ENCODE results near the gene BMP6. TPM values are rescaled to one million over a fixed set of nuclear protein-coding genes. Genes with fewer than 3 reads are reported as not detected.

Gene BMP6
- polyA plus RNA-seq, 2 of the 4 experiments (the other 2 are of a cell fraction), result 8.4 to 23.0 TPM

DNA sequence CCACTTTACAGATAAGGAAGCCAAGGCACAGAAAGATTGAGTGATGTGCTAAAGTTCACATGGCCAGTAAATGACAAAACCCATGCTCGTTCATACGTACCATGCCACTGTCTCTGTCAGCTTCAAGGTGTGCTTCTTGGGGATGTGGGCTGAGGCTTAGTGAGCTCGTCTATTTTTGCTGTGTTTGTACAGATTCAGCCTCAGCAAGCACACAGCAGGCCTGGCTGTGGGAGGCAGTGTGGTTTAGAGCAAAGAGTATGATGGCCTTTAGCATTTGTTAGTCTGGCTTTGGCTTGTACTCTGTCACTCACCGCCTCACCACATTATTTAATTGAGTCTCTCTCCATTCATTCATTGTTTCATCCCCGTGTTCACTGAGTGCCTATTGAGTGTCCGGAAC lies 55.3 kb downstream of the BMP6 start (continued):
- TF ChIP-seq NR3C1 (IDR thresholded peaks at IDR 0.05), result no peak
- no peak for TF ChIP-seq PHF8 (IDR thresholded peaks at IDR 0.05; ENCODE audit: borderline replicate concordance, low read depth)
- no peak for TF ChIP-seq CHD4 (IDR thresholded peaks at IDR 0.05; ENCODE audit: borderline replicate concordance)
- no peak for TF ChIP-seq SMC3 (IDR thresholded peaks at IDR 0.05)

DNA sequence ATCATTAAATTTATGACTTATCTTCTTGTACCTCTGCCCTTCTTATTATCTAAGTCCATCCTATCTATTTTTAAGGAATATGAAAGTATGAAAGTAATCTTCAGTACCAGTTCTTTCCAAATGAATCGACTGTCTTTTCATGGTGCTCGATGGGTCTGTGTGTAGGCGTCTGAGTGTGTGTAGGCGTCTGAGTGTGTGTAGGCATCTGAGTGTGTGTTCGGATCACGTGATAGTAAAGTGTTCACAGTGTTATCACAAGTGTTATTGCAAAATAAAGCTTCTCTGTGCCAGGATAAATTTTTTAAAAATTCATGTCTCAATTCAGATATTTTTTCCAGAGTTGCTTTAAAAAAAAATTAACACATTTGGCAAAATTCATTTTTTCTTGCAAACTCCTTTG lies 58.3 kb downstream of the BMP6 start:
- no peak overlapping the region for H3K27ac ChIP-seq
- no peak for DNase-seq (ENCODE audit: low read depth in 1 of 2, low spot score in 1 of 2)
- FAIRE-seq, result no peak
- 0 out of 3 replicates have a peak, but pooled peaks cover 3% of the 10 kb centered on the region for H3K4me1 ChIP-seq
- H3K9me3 ChIP-seq, result no peaks in the 10 kb centered on the region
- no peak for TF ChIP-seq HOXA7 (CRISPR knock-in tag; IDR thresholded peaks at IDR 0.05)
- TF ChIP-seq RARB (CRISPR knock-in tag; IDR thresholded peaks at IDR 0.05), result no peak
- TF ChIP-seq CBX2 (IDR thresholded peaks at IDR 0.05; ENCODE audit: borderline replicate concordance, low read depth), result no peak
- TF ChIP-seq CHD4 (IDR thresholded peaks at IDR 0.05; ENCODE audit: borderline replicate concordance), result no peak
- TF ChIP-seq NPAS2 (CRISPR knock-in tag; IDR thresholded peaks at IDR 0.05; ENCODE audit: borderline replicate concordance), result no peak
- no peak for TF ChIP-seq HDAC2 (IDR thresholded peaks at IDR 0.05)
- TF ChIP-seq EP300 (IDR thresholded peaks at IDR 0.05), result no peak
- no peak for TF ChIP-seq JUNB (IDR thresholded peaks at IDR 0.05)
- CTCF ChIA-PET, result no interaction called here
- H3K4me3 ChIP-seq, result no peak overlapping the region
- POLR2A ChIA-PET, result no interaction called here
- H3K4me2 ChIP-seq, result no peak overlapping the region
- WGBS (ENCODE audit: missing lambda C conversion rate), result 81% methylated on average over 6 of the region's 6 CpGs
- ATAC-seq, result no peak

DNA sequence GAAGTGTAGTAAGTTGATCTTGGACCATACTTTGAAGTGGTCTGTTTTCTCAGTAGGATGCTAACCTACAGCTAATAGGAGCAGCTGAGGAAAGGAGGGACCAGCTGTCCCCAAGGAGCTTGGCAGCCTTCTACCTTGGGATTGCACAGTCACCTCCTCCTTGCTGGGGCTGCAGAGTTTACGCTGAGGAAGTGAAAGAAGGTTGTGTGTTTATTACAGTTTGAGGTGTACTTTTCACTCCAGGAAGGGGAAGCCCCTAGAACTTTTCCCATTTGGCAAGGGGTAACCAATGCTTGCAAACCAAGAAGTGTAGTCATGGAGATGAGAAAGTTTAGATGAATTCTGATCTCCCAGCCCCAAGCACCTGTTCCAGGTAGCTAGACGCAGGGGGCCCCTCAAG lies 58.8 kb downstream of the BMP6 start:
- Histone ChIP-seq H3K27ac (no peak overlapping the region), H3K4me2 (no peak overlapping the region), H3K9me3 (no peaks in the 10 kb centered on the region), H3K4me1 (0 out of 3 replicates have a peak, but pooled peaks cover 3% of the 10 kb centered on the region), H3K4me3 (no peak overlapping the region)
- no peak for ATAC-seq
- WGBS (ENCODE audit: missing lambda C conversion rate), result 88% methylated on average over 2 of the region's 2 CpGs
- no peak for DNase-seq (ENCODE audit: low read depth in 1 of 2, low spot score in 1 of 2)
- FAIRE-seq, result no peak
- no peak for TF ChIP-seq MYC (IDR thresholded peaks at IDR 0.05; ENCODE audit: borderline replicate concordance, low read length)
- CTCF ChIA-PET, result no interaction called here
- POLR2A ChIA-PET, result no interaction called here

DNA sequence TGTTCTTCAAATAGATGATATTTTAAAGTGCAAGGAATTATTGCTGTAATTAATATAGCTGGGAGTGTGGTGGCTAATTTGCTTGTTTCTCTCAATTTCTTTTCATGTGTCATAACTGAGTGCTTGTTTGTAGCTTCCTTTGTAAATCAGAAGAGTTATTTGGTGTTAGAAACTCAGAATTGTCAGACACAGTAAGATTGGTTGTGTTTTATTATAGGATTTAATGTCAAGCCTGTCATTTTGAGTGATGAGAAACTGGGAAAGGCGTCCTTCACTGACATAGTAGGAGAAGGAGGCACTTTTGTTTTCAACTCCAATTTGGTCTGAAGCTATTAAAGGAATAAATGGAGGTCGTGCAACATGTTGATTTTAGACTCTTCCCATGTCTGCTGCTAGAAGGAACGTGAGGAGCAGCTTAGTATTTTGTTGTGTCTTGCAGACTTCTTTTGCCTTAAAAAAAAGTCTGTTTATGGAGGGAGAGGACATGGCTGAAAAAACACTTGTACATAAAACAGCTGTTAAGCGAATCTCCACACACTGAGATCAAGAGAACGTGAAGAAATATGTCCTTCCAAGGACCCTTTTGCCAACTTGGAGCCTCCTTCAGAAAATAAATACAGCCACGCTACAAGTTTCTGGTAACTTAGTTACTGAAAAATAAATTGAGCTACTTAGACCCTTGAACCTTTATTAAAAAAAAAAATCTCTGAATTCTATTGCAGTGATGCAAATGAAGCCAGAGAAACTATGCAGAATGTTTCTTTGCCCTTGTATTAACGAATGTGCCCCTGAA lies 59.5 kb downstream of the BMP6 start:
- FAIRE-seq, result no peak
- Histone ChIP-seq H3K4me3 (no peak overlapping the region), H3K4me1 (0 out of 3 replicates have a peak, but pooled peaks cover 3% of the 10 kb centered on the region), H3K4me2 (no peak overlapping the region), H3K9me3 (no peaks in the 10 kb centered on the region), H3K27ac (no peak overlapping the region)
- no peak for ATAC-seq
- ChIA-PET POLR2A (no interaction called here), CTCF (no interaction called here)
- TF ChIP-seq, protein P1, sequence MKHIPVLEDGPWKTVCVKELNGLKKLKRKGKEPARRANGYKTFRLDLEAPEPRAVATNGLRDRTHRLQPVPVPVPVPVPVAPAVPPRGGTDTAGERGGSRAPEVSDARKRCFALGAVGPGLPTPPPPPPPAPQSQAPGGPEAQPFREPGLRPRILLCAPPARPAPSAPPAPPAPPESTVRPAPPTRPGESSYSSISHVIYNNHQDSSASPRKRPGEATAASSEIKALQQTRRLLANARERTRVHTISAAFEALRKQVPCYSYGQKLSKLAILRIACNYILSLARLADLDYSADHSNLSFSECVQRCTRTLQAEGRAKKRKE (CRISPR knock-in tag; IDR thresholded peaks at IDR 0.05; ENCODE audit: low read depth), result no peak
- TF ChIP-seq GATA3 (IDR thresholded peaks at IDR 0.05; ENCODE audit: borderline replicate concordance) (no peak), RAD21 (conservative IDR thresholded peaks at IDR 0.05 in 1 of 2, IDR thresholded peaks at IDR 0.05 in 1 of 2) (no peak), KDM1A (IDR thresholded peaks at IDR 0.05; ENCODE audit: low read depth) (no peak), SMC3 (IDR thresholded peaks at IDR 0.05) (no peak), JUNB (IDR thresholded peaks at IDR 0.05) (no peak), RNF2 (IDR thresholded peaks at IDR 0.05; ENCODE audit: borderline replicate concordance, low read depth) (no peak), ZNF302 (CRISPR knock-in tag; IDR thresholded peaks at IDR 0.05) (no peak), NPAS2 (CRISPR knock-in tag; IDR thresholded peaks at IDR 0.05; ENCODE audit: borderline replicate concordance) (no peak), MAFK (IDR thresholded peaks at IDR 0.05; ENCODE audit: partially characterized antibody) (no peak), TFCP2L1 (CRISPR knock-in tag; IDR thresholded peaks at IDR 0.05) (no peak), ZFP36 (IDR thresholded peaks at IDR 0.05; ENCODE audit: borderline replicate concordance, partially characterized antibody) (no peak), FOSL2 (IDR thresholded peaks at IDR 0.05) (no peak), FOSL2 (CRISPR knock-in tag; IDR thresholded peaks at IDR 0.05) (no peak), JUN (IDR thresholded peaks at IDR 0.05) (no peak)
- TF ChIP-seq, protein P2, sequence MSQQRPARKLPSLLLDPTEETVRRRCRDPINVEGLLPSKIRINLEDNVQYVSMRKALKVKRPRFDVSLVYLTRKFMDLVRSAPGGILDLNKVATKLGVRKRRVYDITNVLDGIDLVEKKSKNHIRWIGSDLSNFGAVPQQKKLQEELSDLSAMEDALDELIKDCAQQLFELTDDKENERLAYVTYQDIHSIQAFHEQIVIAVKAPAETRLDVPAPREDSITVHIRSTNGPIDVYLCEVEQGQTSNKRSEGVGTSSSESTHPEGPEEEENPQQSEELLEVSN (IDR thresholded peaks at IDR 0.05; ENCODE audit: borderline replicate concordance, low read depth), result no peak
- TF ChIP-seq, protein P3, sequence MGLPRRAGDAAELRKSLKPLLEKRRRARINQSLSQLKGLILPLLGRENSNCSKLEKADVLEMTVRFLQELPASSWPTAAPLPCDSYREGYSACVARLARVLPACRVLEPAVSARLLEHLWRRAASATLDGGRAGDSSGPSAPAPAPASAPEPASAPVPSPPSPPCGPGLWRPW (IDR thresholded peaks at IDR 0.05), result no peak
- TF ChIP-seq, protein P4, sequence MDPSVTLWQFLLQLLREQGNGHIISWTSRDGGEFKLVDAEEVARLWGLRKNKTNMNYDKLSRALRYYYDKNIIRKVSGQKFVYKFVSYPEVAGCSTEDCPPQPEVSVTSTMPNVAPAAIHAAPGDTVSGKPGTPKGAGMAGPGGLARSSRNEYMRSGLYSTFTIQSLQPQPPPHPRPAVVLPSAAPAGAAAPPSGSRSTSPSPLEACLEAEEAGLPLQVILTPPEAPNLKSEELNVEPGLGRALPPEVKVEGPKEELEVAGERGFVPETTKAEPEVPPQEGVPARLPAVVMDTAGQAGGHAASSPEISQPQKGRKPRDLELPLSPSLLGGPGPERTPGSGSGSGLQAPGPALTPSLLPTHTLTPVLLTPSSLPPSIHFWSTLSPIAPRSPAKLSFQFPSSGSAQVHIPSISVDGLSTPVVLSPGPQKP (IDR thresholded peaks at IDR 0.05; ENCODE audit: low read depth, low read length), result no peak
- 53% methylated on average over 7 of the region's 7 CpGs for WGBS (ENCODE audit: missing lambda C conversion rate)
- no peak for DNase-seq (ENCODE audit: low read depth in 1 of 2, low spot score in 1 of 2)
